GM18508 (cell line): ENCODE results near the gene MCF2L.

Experiments used
- ATAC-seq: cut with Tn5 transposase; IDR thresholded peaks from one replicate; pipeline ENCODE4 v1.9.1; 2021; ENCODE audit warnings: moderate number of reproducible peaks; ENCODE audit not compliant: insufficient read depth, unreplicated experiment

Gene MCF2L

GRCh38 chr13:112942689-112943308, 26.2 kb upstream of the MCF2L start:
- ATAC-seq = peak; percentile 81

- ATAC-seq = peak; percentile 24
Measured at GRCh38 chr13:112943309-112944125, 25.5 kb upstream of the MCF2L start.

GRCh38 chr13:112947796-112948195, 21.2 kb upstream of the MCF2L start:
- no peak for ATAC-seq

- ATAC-seq = no peak
Measured at GRCh38 chr13:112951674-112952371, 17.2 kb upstream of the MCF2L start.

- no peak for ATAC-seq
Measured at GRCh38 chr13:112952759-112953551, 16.1 kb upstream of the MCF2L start.

- no peak for ATAC-seq
Measured at GRCh38 chr13:112953591-112954487, 15.2 kb upstream of the MCF2L start.

- ATAC-seq = no peak
Measured at GRCh38 chr13:112954488-112955270, 14.3 kb upstream of the MCF2L start.

GRCh38 chr13:112955271-112955937, 13.6 kb upstream of the MCF2L start:
- ATAC-seq = no peak

- no peak for ATAC-seq
Measured at GRCh38 chr13:112955956-112956355, 13.1 kb upstream of the MCF2L start.

GRCh38 chr13:112956571-112957294, 12.3 kb upstream of the MCF2L start:
- ATAC-seq = no peak

GRCh38 chr13:112957295-112957677, 11.7 kb upstream of the MCF2L start:
- no peak for ATAC-seq

- ATAC-seq = no peak
Measured at GRCh38 chr13:112958127-112958989, 10.7 kb upstream of the MCF2L start.

GRCh38 chr13:112959206-112959605, 9.8 kb upstream of the MCF2L start:
- no peak for ATAC-seq

GRCh38 chr13:112959701-112960542, 9.1 kb upstream of the MCF2L start:
- no peak for ATAC-seq

GRCh38 chr13:112960706-112961105, 8.3 kb upstream of the MCF2L start:
- no peak for ATAC-seq
